NT2/D1 (cell line): ENCODE data around the gene EGFLAM.

Source experiments
- DNase-seq: peaks from one replicate; pipeline ENCODE4 v3.0.0-alpha.2; 2011; ENCODE audit warnings: low read depth, low spot score
- H3K27me3 ChIP-seq: 2 replicates; pipeline ENCODE4 v1.6.0; 2011; ENCODE audit warnings: mild to moderate bottlenecking; ENCODE audit not compliant: insufficient read length, insufficient read depth
- H3K36me3 ChIP-seq: 2 replicates; pipeline ENCODE4 v1.6.1; 2011; ENCODE audit warnings: mild to moderate bottlenecking, low read length, mixed read lengths; ENCODE audit not compliant: insufficient read depth, insufficient read length
- H3K4me1 ChIP-seq: 2 replicates; pipeline ENCODE4 v1.5.1; 2011; ENCODE audit not compliant: insufficient read depth, insufficient read length
- H3K4me3 ChIP-seq: 2 replicates; pipeline ENCODE4 v1.5.1; 2011; ENCODE audit warnings: low read depth; ENCODE audit not compliant: insufficient read length
- H3K9ac ChIP-seq: 2 replicates; pipeline ENCODE4 v1.6.0; 2011; ENCODE audit warnings: low read depth; ENCODE audit not compliant: insufficient read length
- H3K9me3 ChIP-seq: 2 replicates; pipeline ENCODE4 v1.5.1; 2011; ENCODE audit warnings: mild to moderate bottlenecking, low read length; ENCODE audit not compliant: insufficient read depth
- SUZ12 ChIP-seq: IDR thresholded peaks from 2 replicates; pipeline ENCODE4 v1.6.1; 2011; ENCODE audit not compliant: insufficient read length, insufficient read depth; ENCODE audit errors: extremely low read depth
- YY1 ChIP-seq: IDR thresholded peaks from 2 replicates; pipeline ENCODE4 v1.6.1; 2011; ENCODE audit not compliant: insufficient read length, insufficient read depth
- ZNF274 ChIP-seq: IDR thresholded peaks from 2 replicates; pipeline ENCODE4 v1.6.1; 2011; ENCODE audit warnings: mild to moderate bottlenecking, low read depth, low read length

The EGFLAM gene

GRCh38 chr5:38393636-38394035 lies 135.3 kb downstream of the EGFLAM start:
- DNase-seq = no peak
- Histone ChIP-seq H3K9me3 (no peaks in the 10 kb centered on the region), H3K4me3 (no peak overlapping the region), H3K36me3 (no peaks in the 10 kb centered on the region), H3K9ac (no peak overlapping the region), H3K4me1 (no peaks in the 10 kb centered on the region), H3K27me3 (no peaks in the 10 kb centered on the region)
- TF ChIP-seq YY1 (no peak), ZNF274 (no peak), SUZ12 (no peak)

- DNase-seq = no peak
- TF ChIP-seq ZNF274 (no peak), YY1 (no peak), SUZ12 (no peak)
- H3K9ac ChIP-seq = no peak overlapping the region
- no peaks in the 10 kb centered on the region for H3K27me3 ChIP-seq
- no peaks in the 10 kb centered on the region for H3K36me3 ChIP-seq
- H3K4me3 ChIP-seq = no peak overlapping the region
- H3K4me1 ChIP-seq = no peaks in the 10 kb centered on the region
- H3K9me3 ChIP-seq = no peaks in the 10 kb centered on the region
Measured at GRCh38 chr5:38396766-38397165, 138.4 kb downstream of the EGFLAM start.

GRCh38 chr5:38400365-38400764 lies 142.0 kb downstream of the EGFLAM start:
- no peak for DNase-seq
- TF ChIP-seq YY1 = no peak
- no peak overlapping the region for H3K9ac ChIP-seq
- H3K9me3 ChIP-seq = peaks cover under 1% of the 10 kb centered on the region; the same call in 1 of the 2 replicates
- H3K27me3 ChIP-seq = no peaks in the 10 kb centered on the region
- H3K36me3 ChIP-seq = no peaks in the 10 kb centered on the region
- H3K4me3 ChIP-seq = no peak overlapping the region
- no peaks in the 10 kb centered on the region for H3K4me1 ChIP-seq

DNA sequence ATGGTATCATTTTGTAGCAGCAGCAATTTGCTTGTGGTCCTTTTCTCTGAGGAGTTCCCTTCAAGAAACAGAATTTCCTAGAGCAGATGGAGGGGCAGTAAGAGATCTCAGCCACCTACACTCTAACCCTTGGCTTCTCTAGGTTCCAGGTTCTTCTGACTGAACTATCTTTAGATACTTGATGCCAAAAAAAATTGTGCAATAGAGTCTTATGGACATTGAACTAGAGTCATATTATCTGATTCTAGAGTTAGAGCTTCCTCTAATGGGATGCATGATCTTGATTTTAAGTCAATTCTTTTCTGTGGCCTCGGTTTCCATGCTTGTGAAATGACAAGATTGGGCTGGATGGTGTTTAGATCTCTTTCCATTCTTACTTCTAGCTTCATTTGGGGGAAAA lies 142.8 kb downstream of the EGFLAM start:
- no peaks in the 10 kb centered on the region for H3K36me3 ChIP-seq
- H3K4me3 ChIP-seq = no peak overlapping the region
- TF ChIP-seq ZNF274 = no peak
- TF ChIP-seq SUZ12 = no peak
- no peak for TF ChIP-seq YY1
- no peaks in the 10 kb centered on the region for H3K4me1 ChIP-seq
- DNase-seq = no peak
- no peaks in the 10 kb centered on the region for H3K27me3 ChIP-seq
- H3K9me3 ChIP-seq = peaks cover 7% of the 10 kb centered on the region; the same call in 1 of the 2 replicates
- no peak overlapping the region for H3K9ac ChIP-seq

DNA sequence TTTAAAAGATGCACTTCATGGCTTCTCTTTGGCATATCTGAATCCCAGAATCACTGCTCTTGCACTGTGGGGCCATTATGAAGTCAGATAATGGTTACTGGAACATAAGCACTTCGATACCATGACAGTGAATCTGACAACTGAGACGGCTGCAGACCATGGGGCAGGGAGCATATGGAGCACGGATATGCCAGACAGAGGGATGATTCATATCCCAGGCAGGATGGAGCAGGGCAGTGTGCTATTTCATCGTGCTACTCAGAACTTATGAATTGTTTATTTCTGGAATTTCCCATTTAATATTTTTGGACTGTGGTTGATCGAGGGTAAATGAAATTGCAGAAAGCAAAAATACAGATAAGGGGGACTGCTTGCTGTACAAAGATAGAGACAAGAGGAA lies 145.0 kb downstream of the EGFLAM start:
- TF ChIP-seq YY1 (no peak), SUZ12 (no peak)
- no peak for DNase-seq
- Histone ChIP-seq H3K27me3 (no peaks in the 10 kb centered on the region), H3K9ac (no peak overlapping the region), H3K4me3 (no peak overlapping the region), H3K4me1 (no peaks in the 10 kb centered on the region), H3K36me3 (no peaks in the 10 kb centered on the region), H3K9me3 (peaks cover 7% of the 10 kb centered on the region; the same call in 1 of the 2 replicates)

GRCh38 chr5:38403877-38404635 lies 145.7 kb downstream of the EGFLAM start:
- no peaks in the 10 kb centered on the region for H3K27me3 ChIP-seq
- no peaks in the 10 kb centered on the region for H3K4me1 ChIP-seq
- TF ChIP-seq ZNF274 (no peak), SUZ12 (no peak), YY1 (no peak)

GRCh38 chr5:38404667-38405276 lies 146.4 kb downstream of the EGFLAM start:
- no peaks in the 10 kb centered on the region for H3K27me3 ChIP-seq
- H3K4me3 ChIP-seq = no peak overlapping the region
- no peak for DNase-seq
- no peak overlapping the region for H3K9ac ChIP-seq
- TF ChIP-seq SUZ12 (no peak), ZNF274 (no peak), YY1 (no peak)
- H3K4me1 ChIP-seq = no peaks in the 10 kb centered on the region
- no peaks in the 10 kb centered on the region for H3K36me3 ChIP-seq
- peaks cover 7% of the 10 kb centered on the region; the same call in 1 of the 2 replicates for H3K9me3 ChIP-seq

More at GRCh38 chr5:38403877-38404635, 145.7 kb downstream of the EGFLAM start:
- Histone ChIP-seq H3K9me3 (peaks cover 7% of the 10 kb centered on the region; the same call in 1 of the 2 replicates), H3K9ac (no peak overlapping the region), H3K4me3 (no peak overlapping the region), H3K36me3 (no peaks in the 10 kb centered on the region)
- no peak for DNase-seq
